DMS79 treated with DMSO at 0.1 percent for 48 hours (cell line): ENCODE results near the gene TIMM29.

Experiments
- DNase-seq: peaks from one replicate; lab custom pipeline; 2025; lab: John Stamatoyannopoulos, UW

Gene TIMM29

DNA sequence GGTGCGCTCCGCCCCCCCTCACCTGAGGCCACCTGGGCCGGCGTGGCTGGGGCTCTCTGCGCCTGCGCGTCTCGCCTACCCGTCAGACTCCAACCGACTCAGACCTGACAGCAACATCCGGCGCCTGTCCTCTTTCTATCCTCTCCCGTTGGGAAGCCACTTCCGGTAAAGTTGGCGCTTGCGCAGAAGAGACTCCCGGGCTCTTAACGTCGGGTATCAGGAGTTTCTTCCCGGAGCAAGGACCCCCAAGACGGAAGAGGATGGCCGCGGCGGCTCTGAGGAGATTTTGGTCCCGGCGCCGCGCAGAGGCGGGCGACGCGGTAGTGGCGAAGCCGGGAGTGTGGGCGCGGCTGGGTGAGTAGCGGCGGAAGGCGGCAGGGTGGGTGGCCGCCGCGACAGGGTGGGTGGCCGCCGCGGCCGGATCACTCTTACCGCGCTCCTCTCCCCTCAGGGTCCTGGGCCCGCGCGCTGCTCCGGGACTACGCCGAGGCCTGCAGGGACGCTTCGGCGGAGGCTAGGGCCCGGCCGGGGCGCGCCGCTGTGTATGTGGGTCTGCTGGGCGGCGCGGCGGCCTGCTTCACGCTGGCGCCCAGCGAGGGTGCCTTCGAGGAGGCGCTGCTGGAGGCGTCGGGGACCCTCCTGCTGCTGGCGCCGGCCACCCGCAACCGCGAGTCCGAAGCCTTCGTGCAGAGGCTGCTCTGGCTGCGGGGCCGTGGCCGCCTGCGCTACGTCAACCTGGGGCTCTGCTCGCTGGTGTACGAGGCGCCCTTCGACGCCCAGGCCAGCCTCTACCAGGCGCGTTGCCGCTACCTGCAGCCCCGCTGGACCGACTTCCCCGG lies at the start of gene TIMM29, which contains the start of gene YIPF2:
TIMM29 (plus strand) TSS at position 249 of the 839 bp plus-strand sequence; CDS start at position 261, 12 bp downstream.
YIPF2 (minus strand) TSS at position 77 of the 839 bp plus-strand sequence. CDS start 229 bp downstream, outside the sequence.
- DNase-seq = peak; percentile 98

DNA sequence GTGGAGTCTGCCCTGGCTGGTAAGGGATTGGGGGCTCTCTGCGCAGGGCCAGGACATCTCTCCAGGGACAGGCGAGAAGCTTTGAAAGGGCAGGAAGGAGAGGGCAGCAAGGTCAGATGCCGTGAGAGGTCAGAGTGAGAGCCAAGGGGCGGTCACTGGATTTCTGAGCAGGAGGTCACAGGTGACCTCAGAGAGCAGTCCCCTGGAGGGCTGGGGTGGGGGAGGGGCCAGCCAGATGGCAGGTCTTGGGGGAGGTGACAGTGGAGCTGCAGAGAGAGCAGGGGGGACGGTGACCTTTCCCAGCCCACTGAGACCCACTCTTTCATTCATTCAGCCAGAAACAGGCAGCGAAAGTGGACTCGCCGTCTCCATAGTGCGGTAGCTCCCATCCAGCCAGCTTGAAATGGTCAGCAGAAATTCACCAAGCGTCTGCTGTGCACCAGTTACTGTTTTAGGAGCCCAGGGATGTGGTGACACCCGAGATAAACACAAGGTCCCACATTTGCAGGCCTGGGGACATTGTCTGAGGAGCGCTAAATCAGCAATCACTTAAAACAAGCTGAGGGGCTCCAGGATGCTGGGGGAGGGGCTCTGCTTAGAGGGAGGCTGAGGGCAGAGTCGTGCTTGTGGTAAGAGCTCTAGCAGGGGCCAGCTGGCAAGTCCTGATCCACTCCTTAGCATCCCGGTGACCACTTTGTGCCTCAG lies 47.1 kb upstream of the TIMM29 start:
- DNase-seq = no peak

DNA sequence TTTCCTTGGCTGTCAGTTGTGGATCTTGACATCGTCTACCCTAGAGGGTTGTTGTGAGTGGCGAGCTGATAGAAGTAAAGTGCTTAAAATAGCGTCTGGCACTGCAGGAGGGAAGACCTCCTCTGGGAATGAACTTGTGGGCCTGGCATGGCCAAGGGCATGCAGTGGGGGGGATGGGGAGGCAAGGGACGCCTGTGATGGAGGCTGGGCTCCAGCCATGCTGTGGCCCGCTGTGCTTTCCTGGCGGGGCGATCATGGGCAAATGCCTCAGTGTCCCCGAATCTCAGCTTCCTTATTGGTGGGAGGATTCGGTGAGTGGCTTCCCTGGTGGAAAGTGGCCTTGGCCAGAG lies 46.5 kb upstream of the TIMM29 start:
- DNase-seq = no peak

DNA sequence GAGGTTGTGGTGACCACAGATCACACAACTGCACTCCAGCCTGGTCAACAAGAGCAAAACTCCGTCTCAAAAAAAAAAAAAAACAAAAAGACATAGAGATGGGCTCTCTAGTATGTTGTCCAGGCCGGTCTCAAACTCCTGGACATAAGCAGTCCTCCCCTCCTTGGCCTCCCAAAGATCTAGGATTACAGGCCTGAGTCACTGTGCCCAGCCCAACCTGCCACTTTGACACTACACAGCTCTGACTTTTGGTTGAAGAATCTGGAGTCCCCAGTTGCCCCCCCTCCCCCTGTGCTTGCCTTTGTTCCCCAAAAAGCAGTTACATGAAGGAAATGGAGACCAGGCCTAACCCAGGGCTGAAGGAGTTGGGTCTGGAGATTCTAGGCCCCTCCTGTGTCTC lies 44.3 kb upstream of the TIMM29 start:
- DNase-seq = no peak

DNA sequence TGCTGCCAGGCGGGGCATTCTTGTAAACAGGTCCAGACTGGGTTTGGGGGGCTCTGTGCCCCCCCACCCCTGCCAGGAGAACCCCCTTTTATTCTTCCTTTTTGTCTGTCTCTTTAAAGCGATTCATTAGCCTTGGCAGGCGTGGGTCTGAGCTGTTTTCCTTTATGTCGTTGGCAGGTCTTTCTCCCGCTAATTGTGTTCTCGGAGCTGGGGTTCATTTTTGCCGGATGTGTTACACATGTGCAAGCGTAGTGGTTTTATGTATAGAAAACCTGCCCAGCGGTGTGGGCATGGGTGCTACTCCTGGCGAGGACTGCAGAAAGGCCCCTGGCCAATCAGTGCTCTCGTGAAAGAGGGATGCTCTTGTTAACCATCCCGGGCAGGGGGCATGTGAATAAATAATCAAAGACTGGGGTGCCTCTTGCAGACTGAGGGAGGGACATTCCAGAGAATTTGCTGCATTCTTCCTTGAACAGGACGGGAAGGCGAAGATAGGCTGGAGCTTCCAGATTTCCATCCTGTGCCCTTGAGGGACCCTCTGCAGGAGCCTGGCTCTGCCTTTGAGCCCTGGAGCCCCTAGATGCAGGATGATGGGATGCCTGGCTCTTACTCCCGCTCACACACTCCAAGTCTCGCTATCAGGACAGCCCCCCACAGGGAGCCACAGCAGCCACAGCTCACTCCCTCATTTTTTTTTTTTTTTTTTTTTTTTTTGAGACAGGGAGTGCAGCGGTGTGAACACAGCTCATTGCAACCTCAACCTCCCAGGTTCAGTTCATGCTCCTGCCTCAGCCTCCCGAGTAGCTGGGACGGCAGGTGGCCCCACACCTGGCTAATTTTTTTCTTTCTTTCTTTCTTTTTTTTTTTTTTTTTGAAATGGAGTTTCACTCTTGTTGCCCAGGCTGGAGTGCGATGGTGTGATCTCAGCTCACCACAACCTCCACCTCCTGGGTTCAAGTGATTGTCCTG lies 43.1 kb upstream of the TIMM29 start:
- no peak for DNase-seq

DNA sequence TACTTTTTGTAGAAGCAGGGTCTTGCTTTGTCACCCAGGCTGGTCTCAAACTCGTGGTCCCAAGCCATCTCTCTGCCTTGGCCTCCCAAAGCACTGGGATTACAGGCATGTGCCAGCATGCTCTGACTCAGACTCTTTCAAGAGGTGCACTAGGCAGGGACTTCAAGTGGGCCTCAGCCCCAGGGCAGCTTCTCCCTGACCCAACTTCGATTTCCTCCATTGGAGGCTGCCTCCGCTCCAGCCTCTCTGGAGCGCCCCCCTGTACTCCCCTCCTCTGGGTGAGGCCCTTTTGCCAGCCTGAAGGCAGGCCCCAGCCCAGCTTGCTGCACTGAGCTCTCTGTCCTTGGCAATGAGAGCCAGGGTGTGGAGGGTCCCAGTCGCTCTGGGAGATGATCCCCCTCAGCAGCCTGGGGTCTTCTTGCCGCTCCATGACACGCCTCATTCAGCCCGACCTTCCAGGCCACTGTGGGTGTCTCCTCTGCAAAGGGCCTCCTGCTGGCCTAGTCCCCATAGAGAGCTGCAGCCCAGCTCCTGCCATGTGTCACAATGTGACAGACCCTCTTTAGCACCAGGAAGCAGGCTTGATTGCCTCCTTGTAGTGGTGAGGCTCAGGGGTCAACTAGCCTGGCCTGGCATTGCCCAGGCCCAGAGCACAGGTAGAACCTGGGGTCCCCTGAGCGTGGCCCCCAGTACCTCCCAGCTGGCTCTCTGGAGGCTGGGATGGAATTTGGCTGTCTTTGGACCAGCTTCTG lies 40.8 kb upstream of the TIMM29 start:
- no peak for DNase-seq

DNA sequence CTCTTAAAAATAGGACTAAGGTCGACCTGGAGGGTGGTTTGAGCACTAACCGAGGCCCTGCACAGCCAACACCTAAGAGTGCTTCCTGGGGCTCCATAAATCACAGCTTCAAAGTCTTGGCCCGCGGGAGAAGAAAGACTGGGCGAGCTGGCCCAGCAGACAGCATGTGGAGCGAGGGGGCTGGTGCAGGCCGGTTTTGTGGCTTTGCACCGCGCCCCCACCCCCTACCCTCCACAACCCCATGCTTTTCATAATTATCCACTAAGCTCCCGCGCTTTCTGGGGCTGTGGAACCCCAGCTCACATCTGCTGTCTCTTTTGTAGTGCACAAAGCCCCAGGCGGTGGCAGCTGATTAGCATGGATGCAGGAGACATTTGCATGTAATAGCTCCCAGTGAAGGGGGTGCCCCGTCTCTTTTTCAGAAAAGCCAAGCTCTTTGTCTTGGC lies 40.2 kb upstream of the TIMM29 start:
- DNase-seq = no peak

DNA sequence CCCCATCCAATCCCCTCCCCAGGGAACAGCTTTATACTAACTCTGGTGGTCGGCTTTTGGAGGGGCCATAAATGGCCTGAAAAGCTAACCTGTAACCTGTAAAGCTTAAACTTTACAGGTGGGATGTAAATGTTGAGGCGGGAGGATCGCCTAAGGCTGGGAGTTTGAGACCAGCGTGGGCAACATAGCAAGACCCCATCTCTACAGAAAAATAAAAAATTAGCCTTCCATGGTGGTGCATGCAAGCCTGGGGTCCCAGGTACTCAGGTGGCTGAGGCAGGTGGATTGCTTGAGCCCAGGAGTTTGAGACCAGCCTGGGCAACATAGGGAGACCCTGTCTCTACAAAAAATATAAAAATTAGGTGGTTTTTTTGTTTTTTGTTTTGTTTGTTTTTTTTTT lies 38.7 kb upstream of the TIMM29 start:
- no peak for DNase-seq

DNA sequence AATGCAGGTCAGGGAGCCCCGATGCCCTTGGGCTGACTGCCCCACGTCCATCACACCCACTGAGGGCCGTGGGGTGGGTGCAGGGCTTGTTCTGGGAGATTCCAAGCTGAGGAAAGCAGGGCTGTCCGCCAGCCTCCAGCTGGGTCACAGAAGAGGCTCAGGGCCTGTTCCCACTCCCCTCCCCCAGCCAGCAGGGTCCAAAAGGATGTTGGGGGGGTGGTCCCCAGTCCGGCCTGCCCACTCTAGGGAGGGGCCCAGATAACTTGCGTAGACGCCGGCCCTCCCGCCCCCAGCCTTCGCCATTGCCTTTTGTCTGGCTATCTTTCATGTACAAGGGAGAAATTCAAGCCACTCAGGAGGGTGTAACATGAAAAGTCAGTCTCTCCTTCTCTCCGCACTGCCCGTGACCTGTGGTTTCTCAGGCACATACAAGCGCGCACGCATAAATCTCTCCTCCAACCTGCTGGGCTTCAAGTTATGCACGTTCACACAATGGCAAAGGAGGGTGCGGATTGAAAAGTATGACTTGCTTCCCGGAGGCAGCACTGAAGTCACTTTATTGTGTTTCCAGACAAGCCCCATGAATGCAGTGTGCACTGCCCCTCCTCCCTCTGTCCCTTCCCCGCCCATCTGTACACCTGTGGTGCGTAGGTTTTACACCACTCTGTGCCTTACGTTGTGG lies 37.1 kb upstream of the TIMM29 start:
- no peak for DNase-seq

DNA sequence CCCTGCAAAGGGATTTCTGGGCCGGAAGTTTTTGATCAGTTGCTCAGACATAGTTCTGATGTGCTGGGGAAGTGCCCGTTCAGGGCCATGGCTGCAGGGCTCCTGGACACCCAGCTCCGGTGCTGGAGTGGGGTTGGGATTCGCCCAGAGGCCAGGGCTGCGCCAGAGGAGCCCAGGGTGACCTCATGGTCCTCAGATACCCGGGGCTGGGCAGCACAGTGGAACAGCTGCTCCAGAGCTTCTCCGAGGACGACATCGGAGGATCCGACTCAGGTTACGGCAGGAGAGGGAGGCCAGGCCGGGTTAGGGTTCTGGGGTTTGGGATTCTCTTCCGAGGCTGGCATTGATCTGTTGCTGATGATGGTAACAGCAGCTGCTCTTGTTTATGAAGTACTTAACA lies 36.4 kb upstream of the TIMM29 start:
- no peak for DNase-seq

DNA sequence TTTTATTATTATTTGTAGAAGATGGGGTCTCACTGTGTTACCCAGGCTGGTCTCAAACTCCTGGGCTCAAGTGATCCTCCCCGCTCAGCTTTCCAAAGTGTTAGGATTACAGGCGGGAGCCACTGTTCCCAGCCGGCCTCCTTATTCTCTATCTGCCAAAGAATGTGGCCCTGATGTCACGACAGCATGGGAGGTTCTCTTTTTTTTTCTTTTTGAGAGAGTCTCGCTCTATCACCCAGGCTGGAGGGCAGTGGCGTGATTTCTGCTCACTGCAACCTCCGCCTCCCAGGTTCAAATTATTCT lies 33.7 kb upstream of the TIMM29 start:
- no peak for DNase-seq

DNA sequence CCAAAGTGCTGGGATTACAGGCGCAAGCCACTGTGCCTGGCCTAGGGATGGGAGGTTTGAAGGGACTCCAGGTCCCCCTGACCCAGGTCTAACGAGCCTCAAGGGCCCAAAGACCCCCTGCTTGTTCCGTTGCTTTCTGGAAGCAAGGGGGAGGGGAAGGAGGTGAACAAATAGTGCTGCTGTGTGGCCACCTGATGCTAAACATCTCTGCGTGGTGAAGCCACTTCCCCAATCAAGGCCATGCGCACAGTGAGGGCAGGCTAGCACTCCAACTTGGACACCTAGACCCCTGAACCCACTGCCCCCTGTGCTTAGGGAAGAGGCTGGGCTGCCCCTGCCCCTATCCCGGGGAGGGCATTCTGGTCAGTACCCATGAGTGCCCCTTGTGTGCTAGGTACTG lies 33.2 kb upstream of the TIMM29 start:
- DNase-seq = no peak

DNA sequence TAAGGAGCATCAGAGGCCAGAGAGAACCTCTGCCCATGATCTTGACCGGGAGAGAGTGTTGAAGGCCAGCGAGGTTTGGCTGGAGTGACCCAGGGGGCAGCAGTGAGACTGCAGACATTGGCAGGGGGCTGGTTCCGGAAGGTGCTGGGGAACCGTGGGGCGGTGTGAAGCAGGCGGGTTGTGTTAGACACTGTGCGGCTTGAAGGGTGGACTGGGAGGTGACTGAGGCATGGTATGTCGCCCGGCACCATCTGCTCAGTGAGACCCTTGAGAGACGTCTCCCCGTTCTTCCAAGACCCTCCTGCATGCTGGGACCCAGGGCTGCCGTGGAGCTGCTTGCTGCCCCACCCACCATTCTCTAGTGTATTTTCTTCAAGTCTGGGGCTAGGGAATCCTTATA lies 32.7 kb upstream of the TIMM29 start:
- no peak for DNase-seq

DNA sequence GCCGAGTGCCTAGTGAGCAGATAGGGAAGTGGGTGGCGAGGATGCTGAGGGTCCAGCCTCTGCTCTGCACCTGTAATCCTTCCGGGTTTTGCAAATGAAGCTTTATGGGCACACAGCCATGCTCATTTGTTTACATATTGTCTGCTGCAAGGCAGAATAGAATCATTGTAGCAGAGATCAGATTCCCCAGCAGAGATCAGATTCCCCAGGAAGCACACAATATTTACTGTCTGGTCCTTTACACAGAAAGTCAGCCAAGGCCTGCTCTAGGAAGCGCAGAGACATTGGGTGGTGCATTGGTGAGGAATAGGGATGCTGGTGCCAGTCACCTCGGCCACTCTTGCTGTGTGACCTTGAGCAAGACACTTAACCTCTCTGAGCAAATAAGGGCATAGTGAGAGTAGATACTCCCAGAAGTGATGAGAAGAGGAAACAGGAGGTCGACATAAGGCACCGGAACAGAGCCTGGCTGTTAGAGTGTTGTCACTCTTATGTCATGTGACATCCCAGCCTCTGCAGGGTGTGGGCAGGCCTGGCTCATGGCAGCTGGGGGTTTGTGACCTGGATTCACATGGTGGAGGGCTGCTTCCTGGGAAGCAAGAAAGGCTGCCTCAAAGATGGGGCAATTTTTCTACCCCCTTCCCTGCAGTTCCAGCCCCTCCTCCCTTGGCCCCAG lies 31.6 kb upstream of the TIMM29 start:
- DNase-seq = no peak

DNA sequence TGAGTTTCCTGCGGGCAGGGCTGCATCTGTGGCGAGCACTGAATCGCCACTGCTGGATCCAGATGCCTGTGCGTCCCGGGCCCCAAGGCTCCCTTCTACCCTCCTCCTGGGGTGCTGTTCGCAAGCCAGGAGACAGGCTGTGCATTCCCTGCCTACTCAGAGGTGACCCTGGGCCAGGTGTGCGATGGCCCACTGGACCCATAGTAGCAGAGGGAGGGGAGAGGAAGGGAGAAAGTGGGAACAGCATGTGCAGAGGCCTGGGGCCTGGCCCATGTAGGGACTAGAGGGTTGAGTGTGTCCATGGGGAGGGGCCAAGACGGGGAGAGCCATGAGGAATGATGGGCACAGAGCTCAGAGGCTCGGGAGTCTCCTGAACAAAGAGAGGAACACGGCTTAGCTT lies 30.0 kb upstream of the TIMM29 start:
- DNase-seq = no peak

DNA sequence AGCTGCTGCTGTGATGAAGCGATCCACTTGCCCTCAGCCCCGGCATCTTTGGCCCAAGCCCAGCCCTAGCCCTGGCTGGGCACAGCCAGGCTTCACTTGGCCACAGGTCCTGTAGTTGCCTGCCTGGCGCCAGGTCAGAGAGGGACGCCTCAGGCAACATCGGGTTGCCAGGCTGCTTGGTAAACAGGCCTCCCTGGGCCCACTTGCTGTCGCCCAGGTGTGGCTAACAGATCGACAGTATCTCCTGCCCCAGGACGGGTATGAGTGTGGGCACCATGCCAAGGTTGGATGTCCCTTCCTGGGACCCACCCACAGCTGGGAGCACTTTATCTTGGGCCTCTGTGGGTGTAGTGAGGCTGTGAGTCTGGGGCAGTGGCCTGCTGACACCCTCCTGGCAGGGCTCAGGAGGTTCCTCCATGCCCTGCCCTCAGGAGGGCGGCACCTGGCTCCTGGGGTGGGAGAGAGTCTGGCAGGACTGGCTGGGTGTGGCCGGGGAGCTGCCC lies 29.4 kb upstream of the TIMM29 start:
- peak; percentile 49 for DNase-seq

DNA sequence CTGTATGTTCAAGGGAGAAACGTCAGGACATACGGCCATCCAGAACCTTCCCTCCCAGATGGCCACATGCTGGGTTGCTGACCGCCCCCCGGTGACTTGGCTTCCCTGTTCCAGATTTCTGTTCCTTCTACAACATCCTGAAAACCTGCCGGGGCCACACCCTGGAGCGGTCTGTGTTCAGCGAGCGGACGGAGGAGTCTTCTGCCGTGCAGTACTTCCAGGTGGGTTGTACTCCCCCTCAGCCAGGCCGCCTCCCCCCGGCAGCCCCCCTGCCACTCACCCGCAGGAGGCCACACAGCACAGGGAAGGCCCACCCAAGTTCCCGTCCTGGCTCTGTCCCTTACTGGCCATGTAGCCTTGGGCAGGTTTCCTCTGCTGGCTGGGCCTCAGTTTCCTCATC lies 20.7 kb upstream of the TIMM29 start:
- DNase-seq = no peak

DNA sequence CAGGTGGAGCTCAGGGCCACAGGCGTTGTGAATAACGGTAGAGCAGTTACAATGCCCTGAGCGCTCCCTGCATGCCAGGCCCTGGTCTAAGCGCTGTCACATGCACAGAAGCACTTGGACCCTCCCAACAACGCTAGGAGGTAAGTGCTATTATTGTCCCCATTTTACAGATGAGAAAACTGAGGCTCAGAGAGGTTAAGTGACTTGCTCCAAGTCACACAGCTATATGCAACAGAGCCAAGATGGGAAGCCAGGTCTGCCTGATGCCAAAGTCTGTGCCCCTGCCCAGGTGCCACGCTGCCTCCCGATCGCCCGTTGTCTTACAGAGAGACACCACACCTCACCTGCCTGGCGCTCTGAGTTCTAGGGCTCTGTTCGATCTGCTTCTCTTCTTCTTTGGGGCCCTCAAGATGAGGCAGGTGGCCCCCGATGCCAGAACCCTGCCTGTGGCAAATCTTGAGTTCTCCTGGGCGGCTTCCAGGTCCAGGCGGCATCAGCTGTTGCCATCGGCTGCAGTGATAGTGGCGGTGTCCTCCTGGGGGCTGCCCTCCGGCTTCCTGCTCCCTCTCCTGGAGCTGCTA lies 20.1 kb upstream of the TIMM29 start:
- DNase-seq = no peak

DNA sequence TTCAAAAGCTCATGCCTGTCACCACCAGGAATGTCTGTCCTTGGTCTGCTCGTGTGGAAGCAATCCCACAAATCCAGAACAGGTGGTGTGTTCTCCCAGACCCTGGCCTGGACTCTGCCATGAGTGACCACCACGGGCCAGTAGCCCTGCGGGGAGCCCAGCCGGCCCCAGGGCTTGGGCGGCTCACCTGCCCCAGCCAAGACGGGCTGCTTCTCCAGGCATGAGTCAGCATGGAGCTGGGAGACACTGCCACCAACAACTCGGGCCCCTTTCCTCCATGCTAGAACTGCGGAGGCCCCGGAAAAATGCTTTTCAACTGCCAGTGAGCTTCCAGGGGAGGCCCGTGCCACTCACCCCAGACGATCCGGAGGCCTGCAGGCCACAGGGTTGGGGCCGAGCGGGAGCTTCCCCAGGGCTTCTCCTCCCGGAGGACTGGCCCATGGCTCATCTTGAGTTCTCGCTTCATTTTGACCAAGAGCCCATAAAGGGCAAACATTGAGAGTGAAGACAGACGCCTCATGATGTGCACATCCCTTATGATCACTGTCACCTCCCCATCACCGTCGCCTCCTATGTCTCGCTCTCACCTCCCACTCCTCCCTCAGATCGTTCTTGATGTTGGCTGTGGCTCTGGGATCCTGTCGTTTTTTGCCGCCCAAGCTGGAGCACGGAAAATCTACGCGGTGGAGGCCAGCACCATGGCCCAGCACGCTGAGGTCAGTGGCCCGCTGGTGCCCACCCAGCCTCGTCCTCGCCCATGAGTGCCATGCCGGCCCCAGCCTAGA lies 16.8 kb upstream of the TIMM29 start:
- DNase-seq = no peak
